Nephron progenitor cell (in vitro differentiated cells): ENCODE measurements around the gene PALD1.

Source experiments
- DNase-seq: peaks from one replicate; pipeline ENCODE4 v3.0.0; 2021
- H3K27ac Mint-ChIP-seq: 2 replicates; pipeline ENCODE4 v1.8.0; 2021; ENCODE audit warnings: mild to moderate bottlenecking, moderate library complexity, mixed read lengths
- H3K27me3 Mint-ChIP-seq: 2 replicates; pipeline ENCODE4 v1.8.0; 2021; ENCODE audit warnings: mild to moderate bottlenecking, low read depth, mixed read lengths; ENCODE audit not compliant: poor library complexity
- H3K36me3 Mint-ChIP-seq: 2 replicates; pipeline ENCODE4 v1.8.0; 2021; ENCODE audit warnings: low read depth, mixed read lengths
- H3K4me1 Mint-ChIP-seq: 2 replicates; pipeline ENCODE4 v1.8.0; 2021; ENCODE audit warnings: mixed read lengths
- H3K4me3 Mint-ChIP-seq: 2 replicates; pipeline ENCODE4 v1.8.0; 2021; ENCODE audit warnings: mild to moderate bottlenecking, moderate library complexity, mixed read lengths
- H3K9me3 Mint-ChIP-seq: 2 replicates; pipeline ENCODE4 v1.8.0; 2021; ENCODE audit warnings: mild to moderate bottlenecking, moderate library complexity, mixed read lengths
- CTCF ChIP-seq: fragments of 200-600 bp; sonication (generic); IDR thresholded peaks from 2 replicates; pipeline ENCODE4 v1.5.0; 2021; ENCODE audit warnings: antibody characterized with exemption

Gene PALD1

GRCh38 chr10:70584366-70584765, 105.8 kb downstream of the PALD1 start:
- H3K27ac Mint-ChIP-seq: no peak overlapping the region
- H3K36me3 Mint-ChIP-seq: no peaks in the 10 kb centered on the region
- no peak overlapping the region for H3K4me3 Mint-ChIP-seq
- H3K9me3 Mint-ChIP-seq: no peaks in the 10 kb centered on the region
- no peak for DNase-seq
- H3K4me1 Mint-ChIP-seq: peaks cover 50% of the 10 kb centered on the region
- H3K27me3 Mint-ChIP-seq: no peaks in the 10 kb centered on the region
- no peak for TF ChIP-seq CTCF

GRCh38 chr10:70584909-70585544, 106.5 kb downstream of the PALD1 start:
- Mint-ChIP-seq H3K27me3 (peaks cover 3% of the 10 kb centered on the region), H3K9me3 (no peaks in the 10 kb centered on the region), H3K27ac (no peak overlapping the region), H3K36me3 (no peaks in the 10 kb centered on the region), H3K4me3 (peak overlapping the region; percentile 56), H3K4me1 (peaks cover 50% of the 10 kb centered on the region)
- DNase-seq: peak; percentile 70
- no peak for TF ChIP-seq CTCF

- Mint-ChIP-seq H3K27ac (no peak overlapping the region), H3K27me3 (peaks cover 3% of the 10 kb centered on the region), H3K4me3 (no peak overlapping the region), H3K9me3 (no peaks in the 10 kb centered on the region), H3K36me3 (no peaks in the 10 kb centered on the region), H3K4me1 (peaks cover 52% of the 10 kb centered on the region)
- DNase-seq: no peak
- no peak for TF ChIP-seq CTCF
Observed at GRCh38 chr10:70585578-70586169, 107.1 kb downstream of the PALD1 start.

GRCh38 chr10:70586348-70586930, 107.9 kb downstream of the PALD1 start:
- H3K27me3 Mint-ChIP-seq: peaks cover 3% of the 10 kb centered on the region
- no peaks in the 10 kb centered on the region for H3K9me3 Mint-ChIP-seq
- H3K4me1 Mint-ChIP-seq: peaks cover 58% of the 10 kb centered on the region
- H3K36me3 Mint-ChIP-seq: no peaks in the 10 kb centered on the region
- H3K4me3 Mint-ChIP-seq: no peak overlapping the region
- no peak overlapping the region for H3K27ac Mint-ChIP-seq
- TF ChIP-seq CTCF: no peak
- no peak for DNase-seq

GRCh38 chr10:70587045-70587658, 108.6 kb downstream of the PALD1 start:
- Mint-ChIP-seq H3K36me3 (no peaks in the 10 kb centered on the region), H3K27ac (no peak overlapping the region), H3K4me1 (peaks cover 58% of the 10 kb centered on the region), H3K4me3 (no peak overlapping the region), H3K27me3 (peaks cover 3% of the 10 kb centered on the region), H3K9me3 (no peaks in the 10 kb centered on the region)
- no peak for TF ChIP-seq CTCF
- no peak for DNase-seq
